GM12873 (cell line): ENCODE results near the gene KCNA10.

Experiments
- TF ChIP-seq, protein P1 (sequence below): IDR thresholded peaks from 2 replicates; pipeline ENCODE4 v1.5.1; 2012; ENCODE audit warnings: low read depth, mild to moderate bottlenecking, moderate library complexity, low read length, control low read depth; ENCODE audit not compliant: insufficient read depth; ENCODE audit errors: missing control alignments

The KCNA10 gene

DNA sequence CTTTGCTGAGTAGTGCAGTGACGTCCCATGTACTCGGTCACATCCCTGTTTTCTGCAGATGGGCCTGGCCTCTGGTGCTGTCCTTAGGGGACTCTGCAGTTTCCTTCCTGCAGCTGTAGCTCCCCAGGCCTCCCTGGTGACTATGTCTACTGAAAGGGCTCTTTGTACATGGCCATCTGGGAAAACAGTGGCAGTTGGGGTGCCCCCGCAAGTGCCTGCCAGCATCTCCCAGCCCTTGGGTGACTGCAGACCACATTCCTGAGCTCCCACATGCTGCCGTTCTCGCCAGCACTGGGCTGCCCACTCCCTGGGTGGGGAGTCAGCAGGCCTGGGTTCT is 37.5 kb upstream of the KCNA10 start:
- TF ChIP-seq, protein P1, sequence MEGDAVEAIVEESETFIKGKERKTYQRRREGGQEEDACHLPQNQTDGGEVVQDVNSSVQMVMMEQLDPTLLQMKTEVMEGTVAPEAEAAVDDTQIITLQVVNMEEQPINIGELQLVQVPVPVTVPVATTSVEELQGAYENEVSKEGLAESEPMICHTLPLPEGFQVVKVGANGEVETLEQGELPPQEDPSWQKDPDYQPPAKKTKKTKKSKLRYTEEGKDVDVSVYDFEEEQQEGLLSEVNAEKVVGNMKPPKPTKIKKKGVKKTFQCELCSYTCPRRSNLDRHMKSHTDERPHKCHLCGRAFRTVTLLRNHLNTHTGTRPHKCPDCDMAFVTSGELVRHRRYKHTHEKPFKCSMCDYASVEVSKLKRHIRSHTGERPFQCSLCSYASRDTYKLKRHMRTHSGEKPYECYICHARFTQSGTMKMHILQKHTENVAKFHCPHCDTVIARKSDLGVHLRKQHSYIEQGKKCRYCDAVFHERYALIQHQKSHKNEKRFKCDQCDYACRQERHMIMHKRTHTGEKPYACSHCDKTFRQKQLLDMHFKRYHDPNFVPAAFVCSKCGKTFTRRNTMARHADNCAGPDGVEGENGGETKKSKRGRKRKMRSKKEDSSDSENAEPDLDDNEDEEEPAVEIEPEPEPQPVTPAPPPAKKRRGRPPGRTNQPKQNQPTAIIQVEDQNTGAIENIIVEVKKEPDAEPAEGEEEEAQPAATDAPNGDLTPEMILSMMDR: no peak

DNA sequence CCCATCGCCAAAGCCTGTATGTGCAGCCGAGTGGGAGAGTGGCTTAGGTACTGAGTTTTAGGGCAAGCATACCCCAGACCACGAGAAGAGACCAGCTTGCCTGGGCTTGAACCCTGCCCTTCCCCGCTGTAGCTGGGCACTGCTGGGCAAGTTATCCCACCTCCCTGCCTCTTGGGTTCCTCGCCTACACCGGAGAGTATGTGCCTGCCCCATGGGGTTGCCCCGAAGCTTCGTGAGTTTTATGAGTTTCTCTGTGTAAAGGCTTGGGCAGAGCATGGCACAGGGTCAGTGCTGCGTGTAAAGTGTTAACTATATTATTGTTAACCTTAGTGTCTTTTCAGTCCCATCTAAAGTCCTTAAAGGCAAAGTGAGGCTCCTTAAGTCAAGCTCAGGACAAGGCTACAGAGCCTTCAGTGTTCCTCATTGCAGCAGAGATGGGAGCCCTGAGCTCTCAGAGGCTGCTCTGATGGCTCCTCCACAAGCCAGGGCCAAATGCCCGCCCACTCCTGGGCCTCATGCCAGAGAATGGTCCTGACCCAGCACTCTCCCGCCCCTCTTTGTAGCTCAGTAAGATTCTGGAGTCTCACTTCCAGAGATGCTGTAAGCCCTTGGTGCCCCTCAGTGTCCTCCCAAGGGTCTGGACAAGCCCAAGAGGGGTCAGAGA is 37.0 kb upstream of the KCNA10 start:
- TF ChIP-seq, protein P1: no peak

DNA sequence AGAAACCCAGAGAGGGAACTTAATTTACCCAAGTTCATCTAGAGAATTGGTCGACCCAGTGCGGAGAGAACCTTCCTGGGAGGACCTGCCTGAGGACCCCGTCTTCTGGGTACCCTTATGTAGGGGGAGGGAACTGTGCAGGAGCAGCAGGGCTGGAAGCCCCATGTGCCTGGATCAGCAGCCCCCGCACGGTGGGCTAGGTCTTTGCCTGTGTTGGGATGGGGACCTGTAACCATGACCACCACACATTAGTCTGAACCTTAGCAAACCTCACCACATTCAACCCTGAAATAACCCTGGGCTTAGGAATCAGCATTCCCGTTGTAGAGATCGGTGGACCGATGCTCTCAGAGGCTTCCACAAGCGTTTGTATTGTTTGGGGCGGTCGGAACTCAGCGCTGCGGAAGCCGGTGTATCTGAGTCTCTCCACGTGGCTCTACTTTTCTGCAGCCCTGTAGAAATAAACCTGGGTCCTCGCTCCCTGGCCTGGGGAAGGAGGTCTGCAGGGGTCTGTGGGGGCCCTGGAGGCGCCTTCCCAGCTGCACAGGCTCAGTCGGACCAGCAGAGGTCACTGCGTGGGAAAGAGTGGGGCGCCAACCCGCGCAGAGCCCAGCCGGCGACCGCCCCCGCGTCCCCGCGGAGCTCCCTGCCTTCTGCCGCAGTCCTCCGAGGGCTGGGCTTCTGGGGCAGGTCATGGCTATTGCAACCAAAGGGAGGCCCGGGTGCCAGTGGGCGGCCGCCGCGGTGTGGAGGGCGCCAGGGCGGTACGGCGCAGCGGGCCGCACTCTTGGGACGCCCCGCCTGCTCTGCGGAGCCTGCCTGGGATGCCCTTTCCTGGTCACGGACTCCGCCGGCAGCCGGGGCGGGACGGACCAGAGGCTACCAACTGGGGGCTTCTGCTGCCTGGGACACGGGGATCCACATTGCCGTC is 36.2 kb upstream of the KCNA10 start:
- TF ChIP-seq, protein P1: peak; percentile 77

DNA sequence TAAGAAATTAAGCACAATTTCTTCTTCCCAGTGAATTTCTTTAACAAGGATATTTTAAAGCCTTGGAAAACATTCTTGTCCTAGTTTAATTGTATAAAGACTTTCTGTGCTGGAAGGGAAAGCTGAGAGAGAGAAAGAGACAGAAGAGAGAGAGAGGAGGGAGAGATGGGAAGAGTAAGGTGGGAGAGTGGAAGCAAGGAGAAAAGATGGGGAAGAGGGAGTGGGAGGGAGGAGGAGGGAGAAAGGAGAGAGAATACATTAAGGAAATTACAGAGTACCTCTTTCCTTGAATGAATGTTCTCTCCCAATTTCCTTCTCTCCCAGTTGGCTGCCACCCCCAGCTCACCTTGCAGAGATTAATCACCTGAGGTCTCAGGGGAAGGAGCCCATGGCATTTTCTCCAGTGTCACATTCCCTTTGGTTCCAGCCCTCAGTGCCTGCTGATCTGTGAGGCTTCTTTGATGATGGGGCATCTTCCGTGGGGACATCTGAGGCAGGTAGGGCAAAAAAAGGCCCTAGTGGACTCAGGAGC is 32.4 kb upstream of the KCNA10 start:
- TF ChIP-seq, protein P1: no peak

DNA sequence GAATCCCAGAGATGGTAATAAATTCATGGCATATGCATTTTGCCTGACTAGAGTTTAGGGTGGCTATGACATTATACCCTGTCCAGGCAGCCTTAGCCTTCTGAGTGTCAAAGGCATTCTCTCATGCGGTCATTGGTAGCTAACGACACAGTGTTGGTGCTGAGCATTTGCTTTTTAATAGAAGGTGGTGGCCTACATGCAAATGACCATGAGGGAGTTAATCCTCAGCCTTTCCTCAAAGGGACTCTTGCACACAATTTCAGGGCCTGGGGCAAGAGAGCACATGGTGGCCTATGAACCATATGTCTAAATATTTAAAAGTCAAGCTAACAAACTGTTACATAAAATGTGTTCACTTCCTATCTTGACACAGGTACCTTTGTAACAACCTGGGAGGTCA is 30.9 kb upstream of the KCNA10 start:
- TF ChIP-seq, protein P1: no peak

DNA sequence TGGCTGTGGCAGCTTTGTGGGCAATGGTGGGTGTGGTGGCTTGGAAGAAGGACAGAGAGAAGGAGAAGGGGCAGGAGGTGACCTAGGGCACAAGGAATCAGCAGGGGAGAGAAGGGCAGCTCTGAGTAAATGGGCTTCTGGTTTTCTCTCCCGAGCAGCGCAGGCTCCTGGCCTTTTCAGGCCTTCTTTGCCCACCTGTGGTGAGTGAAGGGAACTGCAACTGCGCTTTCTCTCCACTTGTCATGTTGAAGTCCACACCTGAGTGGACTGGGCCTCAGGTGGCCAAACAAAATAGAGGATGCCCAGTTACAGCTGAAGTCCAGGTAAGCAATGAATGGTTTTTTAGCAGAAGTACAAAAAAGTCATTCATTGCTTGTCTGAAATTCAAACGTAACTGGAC is 29.4 kb upstream of the KCNA10 start:
- TF ChIP-seq, protein P1: peak; percentile 76

DNA sequence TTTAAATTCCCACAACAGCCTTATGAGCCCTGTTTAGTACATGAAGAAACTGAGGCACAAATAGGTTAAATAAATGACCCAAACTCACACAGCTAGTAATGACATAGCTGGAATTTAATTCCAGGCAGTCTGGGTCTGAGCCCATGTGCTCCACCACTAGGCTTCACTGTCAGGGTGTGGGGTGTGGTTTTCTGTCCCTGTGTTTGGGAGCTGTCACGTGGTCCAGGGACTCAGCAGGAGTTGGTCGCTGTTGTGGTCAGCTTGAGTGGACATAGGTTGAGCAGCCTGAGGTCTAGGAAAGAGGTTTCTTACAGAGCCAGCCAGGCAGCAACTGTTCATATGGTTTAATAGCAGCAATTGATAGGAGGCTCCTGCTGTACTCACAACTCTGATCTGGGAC is 28.0 kb upstream of the KCNA10 start:
- TF ChIP-seq, protein P1: no peak
